Hypothalamus (tissue), 51 donors: ENCODE measurements around the gene GRIN2A.

ENCODE experiments used
- DNase-seq, 51 donors: peaks; one replicate each; lab custom pipeline; 2025; lab: John Stamatoyannopoulos, UW

GRIN2A gene

GRCh38 chr16:9798474-9798873, 383.8 kb downstream of the GRIN2A start:
- DNase-seq, result no peak

- DNase-seq, result no peak
Measured at GRCh38 chr16:9797306-9797705, 384.9 kb downstream of the GRIN2A start.

- no peak for DNase-seq
Measured at GRCh38 chr16:9793623-9794022, 388.6 kb downstream of the GRIN2A start.

- peak in 7 of 51 donors; percentile 1 to 24 (median 3) for DNase-seq
Measured at GRCh38 chr16:9791556-9791955, 390.7 kb downstream of the GRIN2A start.

GRCh38 chr16:9790199-9790598, 392.0 kb downstream of the GRIN2A start:
- no peak for DNase-seq

GRCh38 chr16:9787717-9788116, 394.5 kb downstream of the GRIN2A start:
- DNase-seq, result peak in 1 of 51 donors; percentile 16

GRCh38 chr16:9780831-9781230, 401.4 kb downstream of the GRIN2A start:
- DNase-seq, result no peak

- no peak for DNase-seq
Measured at GRCh38 chr16:9778849-9779248, 403.4 kb downstream of the GRIN2A start.

GRCh38 chr16:9775998-9776397, 406.2 kb downstream of the GRIN2A start:
- no peak for DNase-seq

- no peak for DNase-seq
Measured at GRCh38 chr16:9773289-9773688, 408.9 kb downstream of the GRIN2A start.

GRCh38 chr16:9772526-9773225, 409.6 kb downstream of the GRIN2A start:
- DNase-seq, result no peak

GRCh38 chr16:9766891-9767290, 415.3 kb downstream of the GRIN2A start:
- DNase-seq, result no peak

- no peak for DNase-seq
Measured at GRCh38 chr16:9763505-9763904, 418.7 kb downstream of the GRIN2A start.

GRCh38 chr16:9761870-9762269, 420.4 kb downstream of the GRIN2A start:
- DNase-seq, result peak in 5 of 51 donors; percentile 1 to 8 (median 1)

- no peak for DNase-seq
Measured at GRCh38 chr16:9757687-9758086, 424.5 kb downstream of the GRIN2A start.

GRCh38 chr16:9756434-9756833, 425.8 kb downstream of the GRIN2A start:
- DNase-seq, result no peak

GRCh38 chr16:9755081-9755480, 427.1 kb downstream of the GRIN2A start:
- DNase-seq, result no peak

GRCh38 chr16:9741776-9742175, 440.5 kb downstream of the GRIN2A start:
- DNase-seq, result no peak

- no peak for DNase-seq
Measured at GRCh38 chr16:9739301-9739700, 442.9 kb downstream of the GRIN2A start.

- DNase-seq, result no peak
Measured at GRCh38 chr16:9738690-9739089, 443.5 kb downstream of the GRIN2A start.

GRCh38 chr16:9736547-9736946, 445.7 kb downstream of the GRIN2A start:
- no peak for DNase-seq

- DNase-seq, result no peak
Measured at GRCh38 chr16:9723136-9723535, 459.1 kb downstream of the GRIN2A start.

- no peak for DNase-seq
Measured at GRCh38 chr16:9713907-9714306, 468.3 kb downstream of the GRIN2A start.
